SHP77 (cell line): Measurements from ENCODE around the gene ZNF691.
"Not testable (repeated sequence)": the region's sequence is repeated elsewhere in the genome, so short reads cannot be mapped to it uniquely, and the experiment has no call there.

ENCODE experiments used
- DNase-seq, 2 experiments: peaks; one replicate each; lab custom pipeline; 2025; lab: John Stamatoyannopoulos, UW

ZNF691 gene, protein sequence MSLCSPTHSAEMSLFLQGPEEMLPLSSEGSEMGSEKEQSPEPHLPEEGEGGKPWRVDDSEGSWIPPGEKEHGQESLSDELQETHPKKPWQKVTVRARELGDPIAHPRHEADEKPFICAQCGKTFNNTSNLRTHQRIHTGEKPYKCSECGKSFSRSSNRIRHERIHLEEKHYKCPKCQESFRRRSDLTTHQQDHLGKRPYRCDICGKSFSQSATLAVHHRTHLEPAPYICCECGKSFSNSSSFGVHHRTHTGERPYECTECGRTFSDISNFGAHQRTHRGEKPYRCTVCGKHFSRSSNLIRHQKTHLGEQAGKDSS

GRCh38 chr1:42846257-42847110 is at the start of gene ZNF691:
Gene ZNF691, plus strand, starts transcription at chr1:42846613. Its CDS starts 3,046 bp downstream, at chr1:42849659.
- DNase-seq: peak; percentile 96 to 98

- DNase-seq: no peak
These were observed 49.0 kb upstream of the ZNF691 start for GRCh38 chr1:42797414-42797813.

GRCh38 chr1:42797979-42798378 is 48.4 kb upstream of the ZNF691 start:
- DNase-seq: no peak

- no peak for DNase-seq
These were observed 44.5 kb upstream of the ZNF691 start for GRCh38 chr1:42801832-42802473.

DNA sequence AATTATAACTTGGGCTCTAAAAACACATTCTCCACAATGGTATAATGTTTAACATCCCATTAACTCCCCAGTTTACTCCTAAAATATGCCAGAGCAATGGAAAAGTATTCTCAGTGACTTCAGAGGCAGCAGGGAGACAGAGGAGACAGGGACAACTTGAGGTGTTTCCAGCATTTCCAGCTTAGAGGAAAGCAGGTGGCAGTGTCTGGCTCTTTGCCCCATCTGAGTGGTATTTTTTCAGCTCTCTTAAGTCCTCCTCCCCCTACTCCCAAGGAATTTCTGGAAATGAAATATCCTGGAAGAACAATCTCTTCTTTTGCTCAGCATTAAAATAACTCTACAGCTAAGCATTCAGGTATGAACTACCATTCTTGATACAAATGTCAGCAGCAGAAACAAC is 40.2 kb upstream of the ZNF691 start:
- no peak for DNase-seq

GRCh38 chr1:42806593-42806992 is 39.8 kb upstream of the ZNF691 start:
- DNase-seq: no peak

GRCh38 chr1:42807056-42807668 is 39.3 kb upstream of the ZNF691 start:
- no peak for DNase-seq

DNA sequence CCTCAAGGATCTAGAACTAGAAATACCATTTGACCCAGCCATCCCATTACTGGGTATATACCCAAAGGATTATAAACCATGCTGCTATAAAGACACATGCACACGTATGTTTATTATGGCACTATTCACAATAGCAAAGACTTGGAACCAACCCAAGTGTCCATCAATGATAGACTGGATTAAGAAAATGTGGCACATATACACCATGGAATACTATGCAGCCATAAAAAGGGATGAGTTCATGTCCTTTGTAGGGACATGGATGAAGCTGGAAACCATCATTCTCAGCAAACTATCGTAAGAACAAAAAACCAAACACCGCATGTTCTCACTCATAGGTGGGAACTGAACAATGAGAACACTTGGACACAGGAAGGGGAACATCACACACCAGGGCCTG is 31.6 kb upstream of the ZNF691 start:
- not testable (repeated sequence) for DNase-seq

- no peak for DNase-seq
These were observed 30.4 kb upstream of the ZNF691 start for GRCh38 chr1:42815941-42816584.

- DNase-seq: peak; percentile 74 to 83
These were observed 29.6 kb upstream of the ZNF691 start, which contains the start of the genes ERMAP and SVBP for GRCh38 chr1:42816585-42817439. Gene ERMAP, plus strand, starts transcription at chr1:42817122. Its CDS starts 13,327 bp downstream, at chr1:42830449. Gene SVBP, minus strand, starts transcription at chr1:42817397. Its CDS starts 853 bp downstream, at chr1:42816544.

- peak in 1 of 2 experiments; percentile 40 for DNase-seq
These were observed 29.0 kb upstream of the ZNF691 start for GRCh38 chr1:42817440-42817767.

DNA sequence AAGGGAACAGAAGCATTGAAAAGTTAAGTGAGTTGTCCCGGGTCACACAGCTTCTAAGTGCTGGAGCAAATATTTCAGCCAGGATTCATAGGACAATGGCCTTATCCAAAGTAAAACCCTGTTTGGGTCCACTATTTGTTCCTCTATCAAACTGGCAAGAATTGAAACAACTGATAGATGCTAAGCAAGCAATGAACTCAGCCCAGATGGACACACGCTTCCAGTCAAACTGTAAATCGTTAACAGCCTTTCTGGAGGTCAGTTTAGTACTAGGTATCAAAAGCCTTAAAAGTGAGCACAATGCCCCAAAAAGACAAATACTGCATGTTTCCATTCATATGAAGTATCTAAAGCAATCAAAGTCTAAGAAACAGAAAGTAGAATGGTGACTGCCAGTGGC is 28.4 kb upstream of the ZNF691 start:
- no peak for DNase-seq

DNA sequence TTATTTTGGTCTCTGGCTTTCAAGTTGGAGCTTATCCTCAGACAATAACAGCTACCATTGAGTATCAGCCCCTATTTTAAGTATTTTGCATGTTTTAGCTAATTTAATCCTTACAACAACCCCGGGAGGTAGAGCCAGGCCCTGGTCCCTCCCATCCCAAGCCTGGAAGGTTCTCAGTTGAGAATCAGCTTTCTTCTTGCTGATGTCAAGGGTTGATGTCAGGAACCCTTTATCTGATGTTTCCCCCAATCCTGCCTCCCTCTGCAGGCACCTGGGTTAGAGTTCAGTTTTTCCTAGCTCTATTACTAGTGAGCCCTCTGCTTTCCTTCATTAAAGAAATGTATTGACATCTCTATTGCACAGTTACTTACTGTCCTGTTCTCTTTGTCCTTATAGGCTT is 25.6 kb upstream of the ZNF691 start:
- no peak for DNase-seq

- DNase-seq: no peak
These were observed 24.7 kb upstream of the ZNF691 start for GRCh38 chr1:42821690-42822089.

- peak; percentile 27 to 29 for DNase-seq
These were observed 23.5 kb upstream of the ZNF691 start for GRCh38 chr1:42822800-42823392.

- DNase-seq: no peak
These were observed 21.9 kb upstream of the ZNF691 start for GRCh38 chr1:42824481-42825035.

DNA sequence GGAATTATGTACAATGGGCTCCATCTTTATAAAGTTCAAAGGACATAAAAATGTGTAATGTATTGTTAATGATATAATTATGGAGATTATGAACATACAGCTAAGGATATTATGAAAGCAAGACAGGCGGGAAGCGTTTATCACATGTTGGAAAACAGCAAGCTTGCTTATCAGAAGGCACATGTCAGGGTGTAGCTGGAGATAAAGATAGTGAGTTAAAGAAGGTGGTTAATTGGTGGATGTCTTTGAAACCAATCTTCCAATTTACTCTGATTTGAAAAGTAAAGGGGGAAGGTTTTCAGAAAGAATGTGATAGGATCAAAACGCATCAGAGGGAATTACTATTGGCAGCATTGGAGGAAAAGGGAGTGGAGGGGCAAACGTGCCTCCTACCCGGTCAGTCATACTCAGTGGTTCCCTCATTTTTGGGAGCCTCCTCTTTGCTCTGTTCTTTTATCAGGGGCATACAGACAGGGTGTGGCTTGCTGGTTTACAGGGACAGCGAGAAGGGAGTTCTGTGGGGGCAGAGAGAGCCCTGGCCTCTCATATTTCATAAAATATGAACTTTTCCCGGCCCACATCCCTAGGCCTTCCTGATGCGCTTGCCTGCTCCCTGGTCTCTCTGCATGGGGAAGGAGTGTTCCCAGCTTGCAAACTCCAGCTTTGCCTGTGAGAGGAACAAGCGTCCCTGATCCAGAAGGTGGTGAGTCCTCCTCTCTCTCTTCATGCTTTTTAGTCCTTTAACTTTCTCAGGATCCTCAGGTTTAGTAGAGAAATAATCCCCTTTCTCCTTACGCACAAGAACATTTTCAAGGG is 21.2 kb upstream of the ZNF691 start:
- no peak for DNase-seq

DNA sequence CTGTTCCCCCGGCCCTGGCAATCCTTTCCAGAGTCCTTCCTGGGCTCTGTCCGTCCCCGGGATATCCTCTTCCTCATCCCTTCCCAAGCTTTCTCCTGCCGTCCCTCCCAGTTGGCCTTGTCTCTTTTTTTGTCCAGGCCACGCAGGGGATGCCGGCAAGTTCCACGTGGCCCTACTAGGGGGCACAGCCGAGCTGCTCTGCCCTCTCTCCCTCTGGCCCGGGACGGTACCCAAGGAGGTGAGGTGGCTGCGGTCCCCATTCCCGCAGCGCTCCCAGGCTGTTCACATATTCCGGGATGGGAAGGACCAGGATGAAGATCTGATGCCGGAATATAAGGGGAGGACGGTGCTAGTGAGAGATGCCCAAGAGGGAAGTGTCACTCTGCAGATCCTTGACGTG is 15.8 kb upstream of the ZNF691 start:
- DNase-seq: no peak

- no peak for DNase-seq
These were observed 15.1 kb upstream of the ZNF691 start for GRCh38 chr1:42831273-42831672.
